Retinal pigment epithelial cell (primary cell): ENCODE data around the gene FAM89A.

ENCODE experiments used
- DNase-seq: peaks from one replicate; pipeline ENCODE4 v3.0.0-alpha.2; 2010; ENCODE audit warnings: low read depth
- H3K4me3 ChIP-seq: 2 replicates; pipeline ENCODE4 v1.5.1; 2011; ENCODE audit warnings: mild to moderate bottlenecking, low read length, control low read depth, moderate library complexity
- CTCF ChIP-seq: conservative IDR thresholded peaks from 2 replicates; pipeline ENCODE4 v1.5.1; 2011; ENCODE audit warnings: low read depth, low read length, control low read depth, inconsistent platforms

FAM89A gene

GRCh38 chr1:231065510-231066241 is 25.6 kb upstream of the FAM89A start:
- H3K4me3 ChIP-seq: no peak overlapping the region
- no peak for DNase-seq
- TF ChIP-seq CTCF: no peak

GRCh38 chr1:231064418-231064817 is 24.4 kb upstream of the FAM89A start:
- H3K4me3 ChIP-seq: no peak overlapping the region
- DNase-seq: no peak
- TF ChIP-seq CTCF: no peak

GRCh38 chr1:231063331-231063730 is 23.3 kb upstream of the FAM89A start:
- DNase-seq: no peak
- TF ChIP-seq CTCF: no peak
- H3K4me3 ChIP-seq: no peak overlapping the region

GRCh38 chr1:231062500-231063270 is 22.6 kb upstream of the FAM89A start:
- peak; percentile 23 for DNase-seq
- no peak overlapping the region for H3K4me3 ChIP-seq
- no peak for TF ChIP-seq CTCF

- DNase-seq: no peak
- no peak overlapping the region for H3K4me3 ChIP-seq
- TF ChIP-seq CTCF: no peak
Observed at GRCh38 chr1:231059566-231060193, 19.6 kb upstream of the FAM89A start.

GRCh38 chr1:231058416-231059109 is 18.5 kb upstream of the FAM89A start:
- no peak for TF ChIP-seq CTCF
- no peak overlapping the region for H3K4me3 ChIP-seq
- DNase-seq: no peak
